Hepatocyte (in vitro differentiated cells): Measurements from ENCODE around the gene ITGA8.

Source experiments
- EZH2 ChIP-seq: fragments of 200-600 bp; sonication (generic); IDR thresholded peaks from 2 replicates; pipeline ENCODE4 v1.6.1; 2016; ENCODE audit warnings: antibody characterized with exemption, mild to moderate bottlenecking, borderline replicate concordance
- EZH2phosphoT487 ChIP-seq: fragments of 200-600 bp; sonication (generic); IDR thresholded peaks from one replicate; pipeline ENCODE4 v1.6.1; 2018; ENCODE audit warnings: antibody characterized with exemption, mild to moderate bottlenecking, low read depth, moderate library complexity; ENCODE audit not compliant: unreplicated experiment, severe bottlenecking

DNA sequence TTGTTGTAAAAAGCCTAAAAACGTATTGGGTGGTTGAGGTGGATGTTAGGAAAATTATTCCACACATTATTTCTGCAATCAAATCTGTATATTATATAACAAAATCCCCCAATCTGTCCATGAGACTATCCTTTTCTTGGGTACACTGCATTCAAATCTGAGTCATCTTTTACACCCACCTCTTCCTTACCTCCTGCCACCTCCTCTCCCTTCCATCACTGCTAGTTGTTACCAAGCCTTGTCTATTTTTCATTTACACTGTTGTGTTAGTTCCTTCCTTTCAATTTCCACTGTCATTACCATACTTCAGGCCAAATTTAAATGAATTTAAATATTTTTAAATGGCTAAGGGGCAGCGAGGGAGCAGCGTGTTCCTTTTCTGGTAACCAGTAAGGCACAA, 83.3 kb downstream of the ITGA8 start:
- TF ChIP-seq EZH2 (no peak), EZH2phosphoT487 (no peak)
